Left cardiac atrium (tissue), 2 donors: Measurements from ENCODE around the gene STXBP5L. TPM values are rescaled to one million over a fixed set of nuclear protein-coding genes. Genes with fewer than 3 reads are reported as not detected.

Source experiments
- microRNA-seq, 2 donors: library from miRNA; unstranded; fragments of <30 nt; microRNA quantifications; one replicate each; pipeline ENCODE4 v1.2.0, GENCODE V29; 2020
- total RNA-seq, 2 donors: library from RNA; stranded (reverse); fragmentation: NEBNext Ultra II Directional; extraction: Animal tissue kit (Norgen Biotek cat#: 25700); gene quantifications; one replicate each; pipeline ENCODE4 v1.2.1, GENCODE V29; 2021
- donor health status: DM: no; HTN: yes; CAD: no; lungs with severe emphysema.
- donor health status: DM: yes; HTN: yes; CAD: no.

The STXBP5L gene
- total RNA-seq, 2 donors from 2014 or later = 0.42 TPM; not detected in 1

Small RNA genes lying within 50 kb of the gene (microRNA-seq; reads per million reads assigned to microRNA genes)
- 0 reads per million in 2 donors for gene MIR5682

Other genes with a start within 250 kb of the STXBP5L start
- gene HGD, start 226.0 kb upstream of the STXBP5L start, total RNA-seq = 1 to 10 TPM in 1 of 2 donors, not detected in 1; 1.5 TPM
- 10 to 100 TPM; 15.2 to 19.4 TPM for gene RABL3, start 165.7 kb upstream of the STXBP5L start, total RNA-seq
- 10 to 100 TPM; 13.6 to 13.7 TPM for gene GTF2E1, start 165.5 kb upstream of the STXBP5L start, total RNA-seq